ENCODE data around the gene PUM2.

Gene PUM2

GRCh38 chr2:20334605-20335203 lies 15.9 kb downstream of the PUM2 start:
- DNase-seq, result no peak

- DNase-seq, result no peak
Observed at GRCh38 chr2:20333738-20334137, 16.9 kb downstream of the PUM2 start.

GRCh38 chr2:20330192-20330591 lies 20.5 kb downstream of the PUM2 start:
- DNase-seq, result no peak

- no peak for DNase-seq
Observed at GRCh38 chr2:20327370-20327769, 23.3 kb downstream of the PUM2 start.

GRCh38 chr2:20326163-20326780 lies 24.4 kb downstream of the PUM2 start:
- peak; percentile 49 for DNase-seq

GRCh38 chr2:20322527-20323300 lies 27.9 kb downstream of the PUM2 start:
- no peak for DNase-seq

- DNase-seq, result no peak
Observed at GRCh38 chr2:20317690-20318089, 33.0 kb downstream of the PUM2 start.

- DNase-seq, result no peak
Observed at GRCh38 chr2:20317197-20317596, 33.4 kb downstream of the PUM2 start.

GRCh38 chr2:20314562-20315501 lies 35.8 kb downstream of the PUM2 start:
- DNase-seq, result no peak

- no peak for DNase-seq
Observed at GRCh38 chr2:20313659-20314058, 37.0 kb downstream of the PUM2 start.

GRCh38 chr2:20309001-20309400 lies 41.6 kb downstream of the PUM2 start:
- no peak for DNase-seq

GRCh38 chr2:20307311-20307710 lies 43.3 kb downstream of the PUM2 start:
- DNase-seq, result no peak

- DNase-seq, result no peak
Observed at GRCh38 chr2:20304411-20304810, 46.2 kb downstream of the PUM2 start.

- DNase-seq, result no peak
Observed at GRCh38 chr2:20303966-20304365, 46.7 kb downstream of the PUM2 start.

GRCh38 chr2:20302019-20302418 lies 48.6 kb downstream of the PUM2 start:
- DNase-seq, result no peak

- no peak for DNase-seq
Observed at GRCh38 chr2:20300656-20301055, 50.0 kb downstream of the PUM2 start.

GRCh38 chr2:20299113-20299512 lies 51.5 kb downstream of the PUM2 start:
- DNase-seq, result no peak

GRCh38 chr2:20294231-20294630 lies 56.4 kb downstream of the PUM2 start:
- DNase-seq, result no peak

GRCh38 chr2:20292984-20293383 lies 57.7 kb downstream of the PUM2 start:
- no peak for DNase-seq

GRCh38 chr2:20291846-20292408 lies 58.7 kb downstream of the PUM2 start:
- no peak for DNase-seq

- DNase-seq, result peak; percentile 57
Observed at GRCh38 chr2:20291106-20291564, 59.5 kb downstream of the PUM2 start.

- DNase-seq, result no peak
Observed at GRCh38 chr2:20288642-20289340, 61.9 kb downstream of the PUM2 start.
